Cardiac muscle cell (in vitro differentiated cells and primary cell): ENCODE results near the gene RMND5A. TPM values are rescaled to one million over a fixed set of nuclear protein-coding genes. Genes with fewer than 3 reads are reported as not detected.

Experiments used
- DNase-seq, 2 donors: peaks; one replicate each; pipeline versions ENCODE4 v3.0.0 to v3.0.0-alpha.2; 2010 to 2017; ENCODE audit warnings: low read depth in 1 of 2, low spot score in 1 of 2
- H3K27ac ChIP-seq: fragments of 200-600 bp; sonication (generic); 2 replicates; pipeline ENCODE4 v1.5.1; 2016
- H3K27me3 ChIP-seq: fragments of 200-600 bp; sonication (generic); 2 replicates; pipeline ENCODE4 v1.6.0; 2016; ENCODE audit warnings: control low read depth
- H3K36me3 ChIP-seq: fragments of 200-600 bp; sonication (generic); 2 replicates; pipeline ENCODE4 v1.5.1; 2016; ENCODE audit warnings: control low read depth
- H3K4me1 ChIP-seq: fragments of 200-600 bp; sonication (generic); 2 replicates; pipeline ENCODE4 v1.8.1; 2017; ENCODE audit warnings: low read depth, mild to moderate bottlenecking, mixed run types
- H3K4me3 ChIP-seq: fragments of 200-600 bp; sonication (generic); 2 replicates; pipeline ENCODE4 v1.5.1; 2016; ENCODE audit warnings: mild to moderate bottlenecking
- H3K9me3 ChIP-seq: fragments of 200-600 bp; sonication (generic); 2 replicates; pipeline ENCODE4 v1.5.1; 2017; ENCODE audit warnings: low read depth, mild to moderate bottlenecking, control low read depth
- polyA plus RNA-seq: library from polyadenylated mRNA; unstranded; fragments of >200 nt; fragmentation: Nextera tagmentation; extraction: Ambion mirVana; gene quantifications from 2 replicates; pipeline ENCODE4 v1.2.1, GENCODE V29; 2016
- total RNA-seq: library from RNA; depleted of rRNA; stranded (reverse); fragments of >200 nt; gene quantifications from 2 replicates; pipeline ENCODE4 v1.2.3, GENCODE V29; 2016
- TF ChIP-seq, protein P1 (sequence below): IDR thresholded peaks from 2 replicates; pipeline ENCODE4 v1.5.1; 2012; ENCODE audit warnings: low read depth, mild to moderate bottlenecking, low read length

Gene RMND5A
- total and polyA plus RNA-seq, 2 experiments from 2014 or later: 30.8 to 63.4 TPM

DNA sequence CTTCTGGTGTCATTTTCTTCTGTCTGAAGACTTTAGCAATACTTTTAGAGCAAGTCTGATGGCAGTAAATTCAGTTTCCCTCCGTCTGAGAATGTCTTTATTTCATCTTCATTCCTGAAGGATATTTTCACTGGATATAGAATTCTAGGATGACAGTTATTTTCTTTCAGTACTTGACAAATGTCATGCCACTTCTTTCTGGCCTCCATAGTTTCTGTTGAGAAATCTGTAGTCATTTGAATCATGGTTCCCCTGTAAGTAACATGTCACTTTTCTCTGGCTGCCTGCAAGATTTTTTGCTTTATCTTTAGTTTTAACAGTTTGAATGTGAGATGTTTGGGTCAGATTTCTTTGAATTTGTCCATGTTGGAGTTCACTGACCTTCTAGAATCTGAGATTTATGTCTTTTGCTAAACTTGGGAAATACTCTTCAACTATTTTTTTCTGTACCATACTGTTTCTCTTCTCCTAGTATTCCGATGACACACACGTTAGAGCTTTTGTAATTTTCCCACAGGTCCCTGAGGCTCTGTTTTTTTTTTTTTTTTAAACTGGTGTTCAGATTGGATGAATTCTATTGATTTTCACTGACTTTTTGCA is 30.2 kb downstream of the RMND5A start:
- no peaks in the 10 kb centered on the region for H3K27me3 ChIP-seq
- H3K4me1 ChIP-seq: no peaks in the 10 kb centered on the region
- no peak overlapping the region for H3K27ac ChIP-seq
- H3K36me3 ChIP-seq: peaks cover 15% of the 10 kb centered on the region
- no peak overlapping the region for H3K4me3 ChIP-seq
- peak in 1 of 2 donors; percentile 17 for DNase-seq
- peaks cover 5% of the 10 kb centered on the region for H3K9me3 ChIP-seq
- TF ChIP-seq, protein P1, sequence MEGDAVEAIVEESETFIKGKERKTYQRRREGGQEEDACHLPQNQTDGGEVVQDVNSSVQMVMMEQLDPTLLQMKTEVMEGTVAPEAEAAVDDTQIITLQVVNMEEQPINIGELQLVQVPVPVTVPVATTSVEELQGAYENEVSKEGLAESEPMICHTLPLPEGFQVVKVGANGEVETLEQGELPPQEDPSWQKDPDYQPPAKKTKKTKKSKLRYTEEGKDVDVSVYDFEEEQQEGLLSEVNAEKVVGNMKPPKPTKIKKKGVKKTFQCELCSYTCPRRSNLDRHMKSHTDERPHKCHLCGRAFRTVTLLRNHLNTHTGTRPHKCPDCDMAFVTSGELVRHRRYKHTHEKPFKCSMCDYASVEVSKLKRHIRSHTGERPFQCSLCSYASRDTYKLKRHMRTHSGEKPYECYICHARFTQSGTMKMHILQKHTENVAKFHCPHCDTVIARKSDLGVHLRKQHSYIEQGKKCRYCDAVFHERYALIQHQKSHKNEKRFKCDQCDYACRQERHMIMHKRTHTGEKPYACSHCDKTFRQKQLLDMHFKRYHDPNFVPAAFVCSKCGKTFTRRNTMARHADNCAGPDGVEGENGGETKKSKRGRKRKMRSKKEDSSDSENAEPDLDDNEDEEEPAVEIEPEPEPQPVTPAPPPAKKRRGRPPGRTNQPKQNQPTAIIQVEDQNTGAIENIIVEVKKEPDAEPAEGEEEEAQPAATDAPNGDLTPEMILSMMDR: no peak

DNA sequence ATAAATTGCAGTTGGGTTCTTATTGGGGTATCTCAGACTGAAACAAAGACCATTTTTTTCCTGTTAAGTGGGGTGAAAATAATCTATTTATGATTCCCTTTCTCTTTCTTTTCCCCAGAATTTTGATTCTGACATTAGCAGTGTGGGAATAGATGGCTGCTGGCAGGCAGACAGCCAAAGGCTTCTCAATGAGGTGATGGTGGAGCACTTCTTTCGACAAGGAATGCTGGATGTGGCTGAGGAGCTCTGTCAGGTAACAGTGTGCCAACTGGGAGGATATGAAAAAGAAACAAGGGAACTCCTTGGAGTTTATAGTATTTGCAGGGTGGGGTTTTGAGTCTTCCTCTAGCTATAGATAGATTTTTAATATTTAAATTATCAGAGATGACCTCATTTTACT is 31.7 kb downstream of the RMND5A start:
- Histone ChIP-seq H3K36me3 (peaks cover 15% of the 10 kb centered on the region), H3K27ac (no peak overlapping the region)
- TF ChIP-seq, protein P1: no peak

DNA sequence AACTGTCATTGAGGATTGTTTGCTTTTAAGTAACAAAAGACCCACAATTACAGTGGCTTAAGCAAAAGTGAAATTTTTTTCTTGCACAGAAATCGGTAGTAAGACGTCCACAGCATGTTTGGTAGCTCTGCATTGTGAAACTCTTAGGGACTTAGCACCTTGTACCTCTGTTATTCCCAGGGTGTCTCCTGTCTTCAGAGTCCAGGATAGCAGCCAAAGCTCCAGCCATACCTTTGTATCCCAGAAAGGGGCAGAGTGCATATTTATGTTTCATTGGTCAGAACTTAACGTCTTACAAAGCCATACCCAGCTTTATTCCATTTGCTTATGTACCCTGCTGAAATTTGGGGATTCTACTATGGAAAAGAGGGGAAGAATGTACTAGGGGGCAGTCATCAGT is 32.8 kb downstream of the RMND5A start:
- no peak overlapping the region for H3K27ac ChIP-seq
- TF ChIP-seq, protein P1: no peak
- H3K36me3 ChIP-seq: peaks cover 15% of the 10 kb centered on the region

More for the DNA sequence above, 31.7 kb downstream of the RMND5A start:
- Histone ChIP-seq H3K4me3 (no peak overlapping the region), H3K4me1 (no peaks in the 10 kb centered on the region), H3K27me3 (no peaks in the 10 kb centered on the region), H3K9me3 (peaks cover 5% of the 10 kb centered on the region)
- no peak for DNase-seq

DNA sequence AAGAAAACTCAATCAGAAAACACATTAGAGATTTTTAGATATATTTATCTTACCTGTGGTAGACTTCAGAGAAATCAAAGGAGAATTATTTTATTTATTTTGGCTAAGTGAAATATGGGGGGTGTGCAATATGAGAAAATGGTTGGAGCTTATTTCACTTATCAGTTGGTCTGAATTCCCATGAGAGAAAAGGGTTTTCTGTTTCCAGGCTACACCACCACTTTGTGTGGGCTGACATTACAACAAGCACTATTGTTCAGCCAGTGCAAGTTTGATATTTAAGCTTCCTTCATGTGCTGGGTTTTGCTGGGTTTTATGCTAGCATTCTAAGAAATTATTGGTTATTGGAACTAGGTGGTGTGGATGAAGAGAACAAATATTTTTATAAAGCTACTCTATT is 33.5 kb downstream of the RMND5A start:
- Histone ChIP-seq H3K27ac (no peak overlapping the region), H3K36me3 (peaks cover 15% of the 10 kb centered on the region), H3K27me3 (no peaks in the 10 kb centered on the region), H3K9me3 (peaks cover 5% of the 10 kb centered on the region), H3K4me3 (no peak overlapping the region), H3K4me1 (no peaks in the 10 kb centered on the region)
- TF ChIP-seq, protein P1: no peak
- peak in 1 of 2 donors; percentile 61 for DNase-seq

More for the DNA sequence above, 32.8 kb downstream of the RMND5A start:
- Histone ChIP-seq H3K4me1 (no peaks in the 10 kb centered on the region), H3K4me3 (no peak overlapping the region), H3K9me3 (peaks cover 5% of the 10 kb centered on the region), H3K27me3 (no peaks in the 10 kb centered on the region)
- DNase-seq: no peak

DNA sequence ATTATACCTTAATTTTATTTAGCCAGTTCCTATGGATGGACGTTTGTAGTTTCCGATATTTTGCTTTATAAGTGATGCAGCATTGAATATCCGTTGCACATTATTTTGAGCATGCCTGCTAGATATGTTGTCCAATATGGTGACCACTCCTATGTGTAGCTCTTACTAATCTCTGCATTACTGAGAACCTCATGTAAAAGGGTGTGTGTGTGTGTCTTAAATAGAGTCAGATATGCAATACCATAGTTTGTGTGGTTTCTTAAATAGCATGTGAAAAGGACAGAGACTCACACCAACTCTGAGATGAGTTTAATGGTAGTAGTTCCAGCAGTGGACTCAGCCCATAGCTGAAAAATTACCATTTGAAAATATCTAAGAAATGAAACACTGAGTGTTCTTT is 38.3 kb downstream of the RMND5A start:
- H3K27me3 ChIP-seq: no peaks in the 10 kb centered on the region
- peaks cover 10% of the 10 kb centered on the region for H3K36me3 ChIP-seq
- peaks cover 3% of the 10 kb centered on the region for H3K4me1 ChIP-seq
- H3K4me3 ChIP-seq: no peak overlapping the region
- peak overlapping the region; percentile 15 for H3K27ac ChIP-seq
- DNase-seq: no peak
- no peaks in the 10 kb centered on the region for H3K9me3 ChIP-seq
- TF ChIP-seq, protein P1: no peak

DNA sequence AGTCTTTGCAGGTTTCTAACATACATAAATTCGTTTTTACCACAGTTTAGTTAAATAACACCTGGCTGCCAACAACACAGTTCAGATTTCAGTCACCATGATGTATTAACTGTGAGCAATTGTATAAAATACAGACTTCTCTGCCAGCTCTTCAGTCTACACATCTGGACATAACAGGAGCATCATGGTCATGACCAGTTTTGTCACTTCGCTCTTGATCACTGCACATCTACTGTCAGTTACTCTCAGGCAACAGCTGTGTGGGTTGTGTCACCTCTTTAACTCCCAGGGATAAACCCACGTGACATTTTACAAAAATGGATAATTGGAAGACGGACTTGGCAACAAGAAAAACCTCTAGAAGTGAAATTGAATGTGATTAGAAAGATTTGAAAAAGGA is 40.3 kb downstream of the RMND5A start:
- H3K27ac ChIP-seq: no peak overlapping the region
- TF ChIP-seq, protein P1: no peak
- H3K4me1 ChIP-seq: peaks cover 3% of the 10 kb centered on the region
- H3K9me3 ChIP-seq: no peaks in the 10 kb centered on the region
- no peaks in the 10 kb centered on the region for H3K36me3 ChIP-seq
- H3K27me3 ChIP-seq: no peaks in the 10 kb centered on the region
- no peak overlapping the region for H3K4me3 ChIP-seq
- no peak for DNase-seq
